Type B pancreatic cell (in vitro differentiated cells): ENCODE measurements around the gene DDC. TPM values are rescaled to one million over a fixed set of nuclear protein-coding genes. Genes with fewer than 3 reads are reported as not detected.

Experiments
- DNase-seq: peaks from one replicate; pipeline ENCODE4 v3.0.0; 2021; ENCODE audit warnings: mixed read lengths; ENCODE audit not compliant: unreplicated experiment; ENCODE audit errors: extremely low spot score
- H3K27ac Mint-ChIP-seq: 2 replicates; pipeline ENCODE4 v1.8.0; 2021; ENCODE audit warnings: mild to moderate bottlenecking, mixed read lengths
- H3K27me3 Mint-ChIP-seq: 2 replicates; pipeline ENCODE4 v1.8.0; 2021; ENCODE audit warnings: mixed read lengths
- H3K36me3 Mint-ChIP-seq: 2 replicates; pipeline ENCODE4 v1.8.0; 2021; ENCODE audit warnings: mixed read lengths
- H3K4me1 Mint-ChIP-seq: one replicate; pipeline ENCODE4 v1.8.0; 2021; ENCODE audit warnings: mixed read lengths; ENCODE audit not compliant: unreplicated experiment
- H3K4me3 Mint-ChIP-seq: 2 replicates; pipeline ENCODE4 v1.8.0; 2021; ENCODE audit warnings: mild to moderate bottlenecking, mixed read lengths
- H3K9me3 Mint-ChIP-seq: 2 replicates; pipeline ENCODE4 v1.8.0; 2021; ENCODE audit warnings: mixed read lengths
- CTCF ChIP-seq: fragments of 200-600 bp; sonication (generic); conservative IDR thresholded peaks from 2 replicates; pipeline ENCODE4 v1.5.0; 2021; ENCODE audit warnings: antibody characterized with exemption, mild to moderate bottlenecking
- total RNA-seq: library from RNA; stranded (reverse); gene quantifications from 2 replicates; pipeline ENCODE4 v1.2.1, GENCODE V29; 2021; ENCODE audit warnings: low replicate concordance

DDC gene
- total RNA-seq, 1 donor from 2014 or later = 29.9 TPM

GRCh38 chr7:50562136-50562535 lies 3.1 kb downstream of the DDC start:
- DNase-seq = peak; percentile 34
- Mint-ChIP-seq H3K4me1 (peaks cover 13% of the 10 kb centered on the region), H3K27ac (no peak overlapping the region), H3K9me3 (no peaks in the 10 kb centered on the region), H3K36me3 (no peaks in the 10 kb centered on the region), H3K4me3 (peak overlapping the region; percentile 12), H3K27me3 (peaks cover 3% of the 10 kb centered on the region)
- TF ChIP-seq CTCF = no peak

- Mint-ChIP-seq H3K9me3 (no peaks in the 10 kb centered on the region), H3K4me1 (peaks cover 11% of the 10 kb centered on the region)
- no peak for TF ChIP-seq CTCF
Observed at GRCh38 chr7:50560865-50561351, 4.3 kb downstream of the DDC start.

GRCh38 chr7:50559881-50560280 lies 5.3 kb downstream of the DDC start:
- Mint-ChIP-seq H3K27ac (no peak overlapping the region), H3K36me3 (no peaks in the 10 kb centered on the region), H3K9me3 (no peaks in the 10 kb centered on the region), H3K4me1 (peaks cover 7% of the 10 kb centered on the region), H3K27me3 (peaks cover 6% of the 10 kb centered on the region), H3K4me3 (no peak overlapping the region)
- DNase-seq = no peak
- TF ChIP-seq CTCF = no peak

More at GRCh38 chr7:50560865-50561351, 4.3 kb downstream of the DDC start:
- peaks cover 6% of the 10 kb centered on the region for H3K27me3 Mint-ChIP-seq
- peak overlapping the region; percentile 72 for H3K4me3 Mint-ChIP-seq
- H3K27ac Mint-ChIP-seq = peak overlapping the region; percentile 50
- DNase-seq = no peak
- no peaks in the 10 kb centered on the region for H3K36me3 Mint-ChIP-seq

GRCh38 chr7:50558294-50559053 lies 6.7 kb downstream of the DDC start:
- Mint-ChIP-seq H3K36me3 (no peaks in the 10 kb centered on the region), H3K9me3 (no peaks in the 10 kb centered on the region), H3K4me1 (peaks cover 12% of the 10 kb centered on the region), H3K27ac (peak overlapping the region; percentile 11), H3K27me3 (peaks cover 4% of the 10 kb centered on the region), H3K4me3 (no peak overlapping the region)
- no peak for DNase-seq
- TF ChIP-seq CTCF = no peak

- H3K36me3 Mint-ChIP-seq = no peaks in the 10 kb centered on the region
- no peak overlapping the region for H3K27ac Mint-ChIP-seq
- H3K9me3 Mint-ChIP-seq = no peaks in the 10 kb centered on the region
- H3K4me1 Mint-ChIP-seq = peaks cover 16% of the 10 kb centered on the region
- H3K27me3 Mint-ChIP-seq = peaks cover 4% of the 10 kb centered on the region
- no peak overlapping the region for H3K4me3 Mint-ChIP-seq
- no peak for TF ChIP-seq CTCF
- no peak for DNase-seq
Observed at GRCh38 chr7:50557099-50557498, 8.1 kb downstream of the DDC start.
